ENCODE measurements around the gene LTBP2.
"Not testable (repeated sequence)": the region's sequence is repeated elsewhere in the genome, so short reads cannot be mapped to it uniquely, and the experiment has no call there.

Gene LTBP2

DNA sequence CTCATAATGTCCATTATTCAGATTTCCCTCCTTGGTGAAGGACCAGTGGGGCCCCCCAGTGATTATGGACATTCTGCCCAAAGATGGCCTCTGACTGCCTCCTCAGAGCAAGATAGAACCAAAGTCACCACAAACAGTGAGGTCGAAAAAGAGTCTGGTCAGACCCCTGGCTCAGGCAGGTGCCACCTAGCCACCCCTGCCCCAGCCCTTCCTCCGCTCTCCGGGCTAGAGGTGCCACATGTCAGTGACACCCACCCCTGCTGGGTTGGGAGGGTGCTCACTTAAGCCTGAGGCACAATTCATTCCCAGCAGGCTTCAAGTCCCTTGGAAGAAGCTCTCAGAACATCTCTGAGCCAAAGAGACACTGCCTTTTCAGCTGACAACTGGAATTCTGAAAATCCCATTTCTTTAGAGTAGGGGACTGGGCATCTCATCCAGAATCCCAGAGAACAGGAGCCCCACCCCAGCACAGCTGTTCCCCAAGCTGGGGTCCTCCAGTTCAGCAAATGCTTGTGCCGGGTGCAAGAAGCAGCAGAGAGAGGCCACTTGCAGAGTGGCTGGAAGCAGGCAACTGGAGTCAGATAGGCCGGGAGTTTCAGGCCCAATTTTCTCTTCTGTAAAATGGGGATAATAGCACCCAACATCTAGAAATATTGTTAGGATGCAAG is 68.1 kb downstream of the LTBP2 start:
- Histone ChIP-seq H3K36me3 (no peaks in the 10 kb centered on the region), H3K27ac (no peak overlapping the region), H3K9me3 (ENCODE audit: severe bottlenecking) (no peaks in the 10 kb centered on the region)

DNA sequence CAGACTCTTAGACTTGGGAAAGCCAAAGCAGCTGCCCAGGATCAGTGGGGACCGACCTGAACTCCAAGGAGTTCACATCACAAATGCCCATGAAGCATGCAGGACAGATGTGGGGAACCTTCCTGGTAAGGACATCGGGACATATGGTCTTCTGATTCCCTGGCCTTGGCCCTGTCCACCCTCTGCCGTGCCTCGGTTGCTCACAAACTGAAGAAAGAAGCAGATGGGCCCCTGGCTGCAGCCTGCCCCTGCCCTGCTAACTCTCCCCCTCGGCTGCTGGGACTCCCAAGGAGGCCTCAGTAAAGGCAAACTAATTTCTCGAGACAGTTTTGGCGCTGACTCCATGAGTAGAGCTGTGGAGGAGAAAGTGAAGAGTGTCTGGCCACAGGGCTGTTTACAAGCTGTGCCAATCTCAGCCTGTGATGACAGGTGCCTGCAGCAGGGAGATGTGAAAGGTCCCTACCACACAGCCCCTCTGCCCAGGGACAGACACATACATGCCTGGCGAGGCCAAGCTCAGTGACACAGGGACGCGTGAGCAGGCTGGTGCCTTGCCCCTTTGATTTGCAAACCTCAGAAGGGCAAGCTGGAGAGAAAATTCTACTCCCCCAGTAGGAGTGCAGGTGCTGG is 69.9 kb downstream of the LTBP2 start:
- no peak for DNase-seq

More for the DNA sequence above, 68.1 kb downstream of the LTBP2 start:
- H3K4me3 ChIP-seq (ENCODE audit: low read depth, low read length), result no peak overlapping the region
- TF ChIP-seq, protein P1, sequence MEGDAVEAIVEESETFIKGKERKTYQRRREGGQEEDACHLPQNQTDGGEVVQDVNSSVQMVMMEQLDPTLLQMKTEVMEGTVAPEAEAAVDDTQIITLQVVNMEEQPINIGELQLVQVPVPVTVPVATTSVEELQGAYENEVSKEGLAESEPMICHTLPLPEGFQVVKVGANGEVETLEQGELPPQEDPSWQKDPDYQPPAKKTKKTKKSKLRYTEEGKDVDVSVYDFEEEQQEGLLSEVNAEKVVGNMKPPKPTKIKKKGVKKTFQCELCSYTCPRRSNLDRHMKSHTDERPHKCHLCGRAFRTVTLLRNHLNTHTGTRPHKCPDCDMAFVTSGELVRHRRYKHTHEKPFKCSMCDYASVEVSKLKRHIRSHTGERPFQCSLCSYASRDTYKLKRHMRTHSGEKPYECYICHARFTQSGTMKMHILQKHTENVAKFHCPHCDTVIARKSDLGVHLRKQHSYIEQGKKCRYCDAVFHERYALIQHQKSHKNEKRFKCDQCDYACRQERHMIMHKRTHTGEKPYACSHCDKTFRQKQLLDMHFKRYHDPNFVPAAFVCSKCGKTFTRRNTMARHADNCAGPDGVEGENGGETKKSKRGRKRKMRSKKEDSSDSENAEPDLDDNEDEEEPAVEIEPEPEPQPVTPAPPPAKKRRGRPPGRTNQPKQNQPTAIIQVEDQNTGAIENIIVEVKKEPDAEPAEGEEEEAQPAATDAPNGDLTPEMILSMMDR (IDR thresholded peaks at IDR 0.05; ENCODE audit: low read depth, low read length), result no peak
- DNase-seq, result no peak
- no peaks in the 10 kb centered on the region for H3K27me3 ChIP-seq (ENCODE audit: insufficient read depth, low read depth, severe bottlenecking)

DNA sequence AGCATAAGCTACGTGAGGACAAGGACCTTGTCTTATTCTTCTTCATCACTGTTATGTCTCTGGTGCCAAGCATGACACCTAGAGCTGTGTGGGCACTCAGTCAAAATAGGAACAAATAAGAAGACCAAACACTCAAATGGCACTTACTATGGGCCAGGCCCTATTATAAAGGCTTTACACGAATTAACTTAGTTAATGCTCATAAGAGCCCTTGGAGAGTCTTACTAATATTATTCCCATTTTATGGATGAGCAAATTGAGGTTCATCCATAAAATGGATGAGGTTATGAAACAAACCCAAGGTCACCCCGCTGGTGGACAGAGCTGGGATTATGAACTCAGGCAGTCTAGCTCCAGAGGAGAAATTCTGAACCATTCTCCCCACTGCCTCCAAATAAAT is 70.8 kb downstream of the LTBP2 start:
- H3K36me3 ChIP-seq, result no peaks in the 10 kb centered on the region
- H3K27ac ChIP-seq, result no peak overlapping the region
- no peak overlapping the region for H3K4me3 ChIP-seq (ENCODE audit: low read depth, low read length)
- H3K27me3 ChIP-seq (ENCODE audit: insufficient read depth, low read depth, severe bottlenecking), result no peaks in the 10 kb centered on the region
- H3K9me3 ChIP-seq (ENCODE audit: severe bottlenecking), result no peaks in the 10 kb centered on the region
- no peak for DNase-seq
- TF ChIP-seq, protein P1 (IDR thresholded peaks at IDR 0.05; ENCODE audit: low read depth, low read length), result no peak

More for the DNA sequence above, 69.9 kb downstream of the LTBP2 start:
- no peaks in the 10 kb centered on the region for H3K27me3 ChIP-seq (ENCODE audit: insufficient read depth, low read depth, severe bottlenecking)
- no peak overlapping the region for H3K27ac ChIP-seq
- no peaks in the 10 kb centered on the region for H3K36me3 ChIP-seq
- H3K4me3 ChIP-seq (ENCODE audit: low read depth, low read length), result no peak overlapping the region
- H3K9me3 ChIP-seq (ENCODE audit: severe bottlenecking), result no peaks in the 10 kb centered on the region
- TF ChIP-seq, protein P1 (IDR thresholded peaks at IDR 0.05; ENCODE audit: low read depth, low read length), result no peak

DNA sequence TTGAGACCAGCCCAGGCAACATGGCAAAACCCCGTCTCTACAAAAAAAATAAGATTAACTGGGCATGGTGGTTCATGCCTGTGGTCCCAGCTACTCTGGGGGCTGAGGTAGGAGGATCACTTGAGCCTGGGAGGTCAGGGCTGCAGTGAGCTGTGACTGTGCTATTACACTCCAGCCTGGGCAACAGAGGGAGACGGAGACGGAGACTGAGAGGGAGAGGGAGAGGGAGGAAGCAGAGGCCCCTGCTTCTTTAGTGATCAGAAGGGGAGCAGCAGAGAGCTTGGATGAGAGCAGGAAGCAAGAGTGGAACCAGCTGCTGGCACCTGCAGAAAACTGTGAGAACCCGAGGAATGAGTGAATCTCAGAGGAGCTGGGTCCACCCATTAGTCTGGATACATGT is 72.5 kb downstream of the LTBP2 start:
- TF ChIP-seq, protein P1 (IDR thresholded peaks at IDR 0.05; ENCODE audit: low read depth, low read length), result no peak
- no peaks in the 10 kb centered on the region for H3K9me3 ChIP-seq (ENCODE audit: severe bottlenecking)
- no peak for DNase-seq
- no peaks in the 10 kb centered on the region for H3K27me3 ChIP-seq (ENCODE audit: insufficient read depth, low read depth, severe bottlenecking)
- no peaks in the 10 kb centered on the region for H3K36me3 ChIP-seq
- no peak overlapping the region for H3K27ac ChIP-seq
- no peak overlapping the region for H3K4me3 ChIP-seq (ENCODE audit: low read depth, low read length)

DNA sequence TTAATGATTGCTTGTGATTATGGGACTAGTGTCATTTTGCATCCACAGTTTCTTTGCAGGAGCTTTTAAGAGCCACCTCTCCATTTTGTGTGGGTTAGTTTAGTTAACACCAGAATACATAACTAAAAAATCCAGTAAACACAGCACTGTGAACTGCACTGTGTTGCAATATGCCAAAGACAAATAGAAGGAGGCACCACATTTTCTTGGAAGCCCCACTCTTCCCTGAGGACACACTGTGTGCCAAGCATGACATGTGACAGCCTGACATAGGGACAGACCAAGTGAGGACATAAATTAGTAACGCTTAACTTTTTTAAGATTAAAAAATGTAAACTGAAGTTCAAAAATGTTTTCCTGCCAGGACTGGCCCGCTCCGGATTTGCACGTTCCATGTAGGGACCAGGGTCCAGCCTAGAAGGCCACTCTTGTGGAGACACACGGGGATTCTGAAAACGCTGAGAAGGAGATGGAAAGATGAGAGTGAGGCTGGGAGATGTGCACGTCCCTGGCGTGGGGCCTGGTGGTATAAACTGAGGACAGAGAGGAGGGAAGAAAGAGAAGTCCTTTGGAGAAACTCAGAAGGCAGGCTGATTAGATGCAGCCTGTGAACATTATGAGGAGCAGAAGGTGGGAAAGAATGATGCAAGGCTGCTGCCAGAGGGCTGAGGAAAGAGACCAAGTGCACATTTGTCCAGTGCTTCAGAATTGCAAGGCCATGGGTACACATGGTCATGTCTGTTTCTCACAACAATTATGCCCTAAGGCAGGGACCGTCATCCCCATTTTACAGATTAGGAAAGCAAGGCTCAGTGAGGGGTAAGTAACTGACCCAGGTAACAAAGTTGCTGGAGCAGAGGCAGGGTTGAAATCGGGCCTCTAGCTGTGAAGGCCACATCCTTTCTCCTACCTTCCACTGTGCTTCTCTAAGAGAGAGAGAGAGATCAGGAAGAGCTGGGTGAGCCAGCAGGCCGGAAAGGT is 73.3 kb downstream of the LTBP2 start:
- Histone ChIP-seq H3K27me3 (ENCODE audit: insufficient read depth, low read depth, severe bottlenecking) (no peaks in the 10 kb centered on the region), H3K9me3 (ENCODE audit: severe bottlenecking) (no peaks in the 10 kb centered on the region), H3K36me3 (no peaks in the 10 kb centered on the region), H3K27ac (no peak overlapping the region), H3K4me3 (ENCODE audit: low read depth, low read length) (no peak overlapping the region)
- TF ChIP-seq, protein P1 (IDR thresholded peaks at IDR 0.05; ENCODE audit: low read depth, low read length), result no peak
- no peak for DNase-seq

DNA sequence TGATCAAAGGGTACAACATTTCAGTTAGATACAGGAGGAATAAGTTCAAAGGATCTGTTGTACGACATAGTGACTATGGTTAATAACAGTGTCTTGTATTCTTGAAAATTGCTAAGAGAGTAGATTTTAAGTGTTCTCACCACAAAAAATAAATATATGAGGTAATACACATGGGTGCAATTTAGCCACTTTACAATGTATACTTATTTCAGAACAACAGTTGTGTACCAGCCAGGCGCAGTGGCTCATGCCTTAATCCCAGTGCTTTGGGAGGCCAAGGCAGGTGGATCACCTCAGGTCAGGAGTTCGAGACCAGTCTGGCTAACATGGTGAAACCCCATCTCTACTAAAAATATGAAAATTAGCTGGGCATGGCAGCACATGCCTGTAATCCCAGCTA is 75.7 kb downstream of the LTBP2 start:
- not testable (repeated sequence) for H3K27me3 ChIP-seq (ENCODE audit: insufficient read depth, low read depth, severe bottlenecking); H3K4me3 ChIP-seq (ENCODE audit: low read depth, low read length); H3K27ac ChIP-seq; H3K36me3 ChIP-seq; DNase-seq; H3K9me3 ChIP-seq (ENCODE audit: severe bottlenecking)

Data from WERI-Rb-1 (cell line).